NK-92 (cell line): ENCODE measurements around the gene EIF4H.
"Not testable (repeated sequence)": the region's sequence is repeated elsewhere in the genome, so short reads cannot be mapped to it uniquely, and the experiment has no call there.

Source experiments
- DNase-seq: peaks from one replicate; lab custom pipeline; 2025; ENCODE audit not compliant: unreplicated experiment; lab: John Stamatoyannopoulos, UW

Gene EIF4H

DNA sequence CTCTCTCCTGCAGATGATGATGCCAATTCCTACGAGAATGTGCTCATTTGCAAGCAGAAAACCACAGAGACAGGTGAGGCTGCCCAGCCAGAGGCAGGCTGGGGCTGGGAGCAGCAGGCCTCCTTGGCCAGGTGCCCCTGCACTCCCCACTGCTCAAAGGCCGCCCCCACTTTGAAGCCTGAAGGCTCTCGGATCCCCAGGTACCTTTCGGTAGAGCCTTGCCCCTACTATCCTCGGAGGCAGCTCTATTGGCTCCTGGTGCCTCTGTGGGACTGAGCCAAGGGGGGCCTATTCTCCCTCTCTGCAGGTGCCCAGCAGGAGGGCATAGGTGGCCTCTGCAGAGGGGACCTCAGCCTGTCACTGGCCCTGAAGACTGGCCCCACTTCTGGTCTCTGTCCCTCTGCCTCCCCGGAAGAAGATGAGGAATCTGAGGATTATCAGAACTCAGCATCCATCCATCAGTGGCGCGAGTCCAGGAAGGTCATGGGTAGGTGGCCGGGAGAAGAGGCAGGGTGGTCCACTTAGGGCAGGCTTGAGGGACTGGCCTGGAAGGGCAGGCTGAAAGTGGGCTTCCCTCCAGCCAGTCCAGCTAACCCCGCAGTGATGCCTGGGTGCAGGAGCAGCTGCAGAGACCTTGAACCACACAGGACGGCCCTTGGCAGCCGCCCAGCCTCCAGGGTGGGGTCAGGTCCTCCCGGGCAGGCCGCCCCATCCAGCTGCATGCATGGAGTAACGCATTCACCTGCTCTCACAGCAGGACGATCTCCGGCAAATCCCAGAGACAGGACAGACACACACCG lies 49.8 kb downstream of the EIF4H start:
- DNase-seq = no peak

DNA sequence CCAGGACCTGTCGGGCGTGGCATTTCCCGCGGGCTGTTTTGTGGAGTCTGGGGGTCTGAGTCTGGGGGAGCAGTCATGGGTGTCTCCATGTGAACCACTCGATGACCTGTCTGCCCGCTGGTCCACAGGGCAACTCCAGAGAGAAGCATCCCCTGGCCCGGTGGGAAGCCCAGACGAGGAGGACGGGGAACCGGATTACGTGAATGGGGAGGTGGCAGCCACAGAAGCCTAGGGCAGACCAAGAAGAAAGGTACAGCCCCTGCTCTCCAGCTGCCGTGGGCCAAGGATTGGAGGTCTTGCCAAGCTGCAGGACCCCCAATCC lies 50.3 kb downstream of the EIF4H start:
- DNase-seq = no peak

DNA sequence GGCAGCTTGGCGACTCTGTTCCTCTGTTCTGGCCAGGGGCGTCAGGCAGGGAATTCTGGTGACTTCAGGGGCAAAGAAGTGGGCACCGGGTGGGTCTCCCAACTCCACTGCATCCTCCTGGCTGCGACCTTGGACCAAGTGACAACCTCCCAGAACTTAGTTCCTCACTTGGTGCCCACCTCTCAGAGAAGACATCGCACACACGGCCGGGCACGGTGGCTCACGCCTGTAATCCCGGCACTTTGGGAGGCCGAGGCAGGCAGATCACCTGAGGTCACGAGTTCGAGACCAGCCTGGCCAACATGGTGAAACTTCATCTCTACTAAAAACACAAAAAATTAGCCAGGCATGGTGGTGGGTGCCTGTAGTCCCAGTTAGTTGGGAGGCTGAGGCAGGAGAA lies 50.8 kb downstream of the EIF4H start:
- not testable (repeated sequence) for DNase-seq

DNA sequence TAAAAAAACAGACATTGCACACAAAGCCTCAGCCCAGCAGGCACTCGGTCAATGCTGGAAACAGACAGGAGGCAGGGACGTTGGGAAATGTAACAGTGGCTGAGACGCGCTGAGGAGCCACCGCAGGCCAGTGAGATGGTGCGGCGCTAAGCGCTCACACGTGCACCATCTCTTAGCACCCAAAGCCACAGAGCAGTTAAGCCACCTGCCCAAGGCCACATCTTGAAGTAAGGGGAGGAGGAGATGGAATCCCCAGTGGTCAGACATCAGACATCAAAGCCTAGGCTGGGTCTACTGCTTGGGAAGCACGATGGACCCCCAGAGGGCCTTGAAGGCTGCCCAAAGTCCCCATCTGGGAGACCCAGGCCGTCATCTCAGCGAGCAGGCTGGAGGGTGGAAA lies 51.2 kb downstream of the EIF4H start:
- no peak for DNase-seq

DNA sequence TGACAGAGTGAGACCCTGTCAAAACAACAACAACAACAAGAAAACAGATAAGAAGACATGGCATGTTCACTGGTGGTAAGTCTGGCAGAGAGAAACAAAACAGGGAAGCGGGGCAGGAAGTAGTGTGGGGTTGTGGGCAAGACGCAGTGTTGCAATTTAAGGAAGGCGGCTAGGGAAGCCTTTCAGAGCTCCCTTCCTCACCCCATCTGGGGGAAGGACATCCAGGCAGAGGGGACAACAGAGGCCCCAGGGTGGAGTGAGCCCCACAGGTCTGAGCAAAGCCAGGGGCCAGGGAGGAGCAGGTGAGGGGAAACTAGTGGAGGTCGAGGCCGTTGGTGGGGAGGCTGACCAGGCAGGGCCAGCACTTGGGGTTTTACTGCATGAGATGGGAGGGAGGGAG lies 52.5 kb downstream of the EIF4H start:
- no peak for DNase-seq

DNA sequence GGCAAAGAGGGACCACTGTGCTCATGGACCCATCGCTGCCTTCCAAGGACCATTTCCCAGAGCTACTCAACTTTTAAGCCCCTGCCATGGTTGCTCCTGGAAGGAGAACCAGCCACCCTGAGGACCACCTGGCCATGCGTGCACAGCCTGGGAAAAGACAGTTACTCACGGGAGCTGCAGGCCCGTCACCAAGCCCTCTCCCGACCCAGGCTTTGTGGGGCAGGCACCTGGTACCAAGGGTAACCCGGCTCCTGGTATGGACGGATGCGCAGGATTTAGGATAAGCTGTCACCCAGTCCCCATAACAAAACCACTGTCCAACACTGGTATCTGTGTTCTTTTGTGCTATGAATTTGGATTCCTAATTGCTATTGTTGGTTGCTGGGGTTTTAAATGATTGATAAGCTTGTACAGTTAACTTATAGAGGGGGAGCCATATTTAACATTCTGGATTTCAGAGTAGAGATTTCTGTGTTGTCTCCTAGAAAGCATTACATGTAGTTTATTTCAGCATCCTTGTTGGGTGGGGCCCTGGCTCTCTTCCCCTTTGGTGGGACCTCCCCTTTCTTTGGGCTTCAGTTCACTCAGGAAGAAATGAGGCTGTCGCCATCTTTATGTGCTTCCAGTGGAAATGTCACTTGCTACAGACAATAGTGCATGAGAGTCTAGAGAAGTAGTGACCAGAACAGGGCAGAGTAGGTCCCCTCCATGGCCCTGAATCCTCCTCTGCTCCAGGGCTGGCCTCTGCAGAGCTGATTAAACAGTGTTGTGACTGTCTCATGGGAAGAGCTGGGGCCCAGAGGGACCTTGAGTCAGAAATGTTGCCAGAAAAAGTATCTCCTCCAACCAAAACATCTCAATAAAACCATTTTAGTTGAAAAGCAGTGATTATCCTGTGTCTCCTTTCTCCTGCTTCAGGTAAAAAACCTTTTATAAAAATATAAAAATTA lies 55.1 kb downstream of the EIF4H start:
- DNase-seq = no peak

DNA sequence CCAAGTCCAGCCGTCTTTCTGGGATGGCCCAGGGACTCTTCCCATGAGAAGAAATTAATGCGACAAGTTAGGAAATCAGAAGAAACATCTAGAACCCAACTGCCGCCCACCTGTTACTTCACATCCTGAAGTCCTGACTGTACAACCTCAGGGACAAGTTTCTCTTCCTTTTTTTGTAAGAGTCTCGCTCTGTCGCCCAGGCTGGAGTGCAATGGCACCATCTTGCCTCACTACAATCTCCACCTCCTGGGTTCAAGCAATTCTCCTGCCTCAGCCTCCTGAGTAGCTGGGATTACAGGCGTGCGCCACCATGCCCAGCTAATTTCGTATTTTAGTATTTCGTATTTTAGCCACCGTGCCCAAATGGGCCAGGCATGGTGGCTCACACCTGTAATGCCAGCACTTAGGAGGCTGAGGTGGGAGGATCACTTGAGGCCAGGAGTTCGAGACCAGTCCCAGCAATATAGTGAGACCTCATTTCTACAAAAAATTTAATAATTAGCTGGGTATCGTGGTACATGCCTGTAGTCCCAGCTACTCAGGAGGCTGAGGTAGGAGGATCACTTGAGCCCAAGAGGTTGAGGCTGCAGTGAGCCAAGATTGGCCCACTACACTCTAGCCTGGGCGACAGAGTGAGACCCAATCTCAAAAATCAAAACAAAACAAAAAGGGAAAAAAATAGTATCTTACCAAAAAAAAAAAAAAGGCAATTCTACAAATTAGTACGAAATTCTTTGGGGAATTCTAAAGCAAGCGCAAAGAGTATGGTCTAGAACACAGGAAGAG lies 56.5 kb downstream of the EIF4H start:
- DNase-seq = no peak

DNA sequence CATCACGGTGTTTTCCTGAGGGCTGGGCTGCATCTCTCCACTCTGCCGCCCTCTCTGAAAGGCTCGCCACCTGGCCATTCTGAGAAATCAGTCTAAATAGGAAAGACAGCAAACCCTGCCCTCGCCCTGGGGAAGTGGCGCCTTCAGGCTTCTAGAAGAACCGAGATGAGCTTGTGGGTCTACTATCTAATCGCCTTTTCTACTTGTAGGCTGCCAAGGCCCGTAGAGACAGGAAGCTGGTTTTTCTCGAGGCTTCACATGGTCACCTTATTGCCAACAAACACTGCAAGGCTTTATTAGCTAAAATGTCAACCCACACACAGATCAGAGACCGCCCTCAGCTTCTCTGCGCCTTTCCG lies 57.1 kb downstream of the EIF4H start:
- no peak for DNase-seq

DNA sequence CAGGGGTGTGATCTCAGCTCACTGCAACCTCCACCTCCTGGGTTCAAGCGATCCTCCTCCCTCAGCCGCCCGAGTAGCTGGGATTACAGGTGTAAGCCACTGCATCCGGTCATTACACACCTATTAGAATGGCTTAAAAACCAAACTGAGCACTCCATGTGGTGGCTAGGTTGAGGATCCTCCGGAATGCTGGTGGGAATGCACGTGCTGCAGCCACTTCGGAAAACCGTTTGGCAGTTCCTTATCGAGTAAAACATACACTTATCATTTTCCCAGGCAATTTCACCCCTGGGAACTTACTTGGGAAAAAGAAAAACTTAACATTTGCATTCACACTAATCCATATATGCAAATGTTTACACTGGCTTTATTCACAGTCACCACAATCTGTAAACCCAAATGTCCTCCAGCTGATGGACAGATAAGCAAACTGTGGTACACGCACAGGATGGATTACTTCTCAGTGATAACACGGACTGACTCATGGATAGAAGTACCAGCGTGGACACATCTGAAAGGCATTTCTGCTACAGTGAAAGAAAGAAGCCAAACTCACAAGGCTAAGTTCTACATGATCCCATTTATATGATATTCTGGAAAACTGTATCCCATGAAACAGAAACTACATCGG lies 59.6 kb downstream of the EIF4H start:
- no peak for DNase-seq

DNA sequence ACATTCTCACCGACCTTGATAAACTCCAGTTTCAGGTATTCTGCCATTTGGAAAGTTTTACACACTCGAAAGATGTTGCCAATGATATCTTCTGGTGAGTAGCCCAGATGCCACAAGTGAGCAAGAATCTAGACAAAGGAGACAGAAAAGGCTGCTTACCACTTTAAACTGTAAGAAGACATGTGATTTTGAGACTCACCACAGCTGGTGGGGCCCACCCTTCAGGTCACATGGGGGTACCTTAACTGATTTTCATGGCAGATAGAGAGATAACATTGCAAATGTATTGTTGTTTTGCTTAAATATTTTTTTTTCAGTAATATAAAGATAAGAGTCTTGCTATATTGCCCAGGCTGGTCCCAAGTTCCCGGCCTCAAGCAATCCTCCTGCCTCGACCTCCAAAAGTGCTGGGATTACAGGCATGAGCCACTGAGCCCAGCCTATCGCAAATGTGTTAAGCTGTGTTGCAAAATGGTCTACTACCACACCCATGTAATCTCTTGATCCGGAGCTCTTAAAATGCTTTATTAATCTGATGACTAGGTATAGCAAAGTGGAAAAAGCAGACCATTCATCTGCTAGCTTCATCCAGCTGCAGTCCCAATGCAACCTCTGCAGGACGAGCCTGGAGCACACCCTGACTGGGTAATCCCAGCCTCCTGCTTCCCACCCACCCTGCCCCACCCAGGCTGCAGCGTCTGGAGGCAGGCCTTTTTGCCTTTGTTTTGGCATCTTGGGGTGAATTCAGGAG lies 61.5 kb downstream of the EIF4H start:
- no peak for DNase-seq

DNA sequence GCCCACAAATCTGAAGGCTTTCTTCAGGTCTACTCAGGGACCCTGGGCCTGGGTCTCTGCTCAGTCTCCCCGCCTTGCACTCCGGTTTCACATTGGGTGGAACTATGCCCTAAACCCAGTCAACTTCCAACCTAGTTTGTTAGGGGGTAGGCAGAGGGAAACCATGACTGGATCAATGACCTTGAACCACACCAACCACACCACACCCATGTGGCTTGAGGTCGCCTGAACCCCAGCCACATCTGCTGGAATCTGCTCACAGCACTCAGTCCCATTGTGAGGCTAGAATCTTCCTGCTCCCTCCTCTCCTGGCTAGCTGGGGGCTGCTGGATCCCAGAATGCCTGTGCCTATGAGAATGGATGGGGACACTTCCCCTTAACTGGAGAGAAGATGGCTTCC lies 62.1 kb downstream of the EIF4H start:
- no peak for DNase-seq

DNA sequence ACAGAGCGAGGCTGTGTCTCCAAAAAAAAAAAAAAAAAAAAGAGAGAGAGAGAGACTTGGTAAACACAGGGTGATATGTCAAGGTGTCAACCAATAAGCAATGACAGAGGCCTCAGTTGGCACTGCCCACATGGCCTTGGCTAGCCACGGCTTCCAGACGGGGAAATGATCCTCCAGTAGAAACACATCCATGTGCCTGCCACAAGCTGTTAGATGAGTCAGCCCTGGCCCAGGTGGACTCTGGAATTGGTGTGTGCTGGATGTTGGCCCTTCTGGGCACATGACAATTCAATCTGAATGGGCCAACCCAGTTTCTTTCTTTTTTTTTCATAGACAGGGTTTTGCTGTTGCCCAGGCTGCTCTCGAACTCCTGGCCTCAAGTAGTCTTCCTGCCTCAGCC lies 66.3 kb downstream of the EIF4H start:
- DNase-seq = no peak

DNA sequence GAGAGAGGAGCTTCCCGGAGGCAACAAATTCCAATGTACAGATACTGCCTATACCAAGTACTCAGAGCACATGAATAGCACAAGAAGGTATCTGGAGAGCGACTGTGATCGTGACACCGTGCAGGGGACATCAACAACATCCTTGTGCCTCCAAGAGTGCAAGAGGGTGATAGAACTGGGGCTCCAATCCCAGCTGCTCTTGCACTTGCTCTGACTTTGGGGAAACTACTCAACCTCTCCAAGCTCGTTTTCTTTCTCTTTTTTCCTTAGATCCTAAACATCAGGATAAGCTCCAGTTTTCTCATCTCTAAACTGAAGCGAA lies 67.9 kb downstream of the EIF4H start:
- no peak for DNase-seq

DNA sequence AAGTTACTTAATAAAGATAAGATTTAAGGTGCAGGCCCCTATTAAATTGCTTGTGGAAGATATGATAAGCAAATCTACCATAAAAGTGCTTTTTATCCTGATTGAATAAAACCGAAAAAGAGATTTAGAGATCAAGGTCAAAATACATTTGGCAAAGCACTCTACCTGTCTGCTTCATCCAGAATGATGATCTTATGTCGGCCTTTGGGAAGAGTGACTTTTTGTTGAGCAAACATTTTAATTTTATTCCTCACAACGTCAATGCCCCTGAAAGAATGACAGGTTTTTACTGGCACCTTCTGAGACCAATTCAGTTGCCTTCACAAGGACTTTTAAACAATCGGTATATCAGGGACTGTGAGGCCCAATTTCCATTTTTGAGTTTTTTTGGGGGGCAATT lies 72.3 kb downstream of the EIF4H start:
- DNase-seq = no peak
